A549 (cell line): ENCODE measurements around the gene DCLRE1A. TPM values are rescaled to one million over a fixed set of nuclear protein-coding genes. Genes with fewer than 3 reads are reported as not detected.

Experiments used
- ATAC-seq, 2 experiments: fragments of 200-7000 bp in 1 of 2; fragments of >200 bp in 1 of 2; cut with Nextera tagmentation in 1 of 2; cut with Tn5 transposase in 1 of 2; 3 replicates each; pipeline versions ENCODE4 v1.8.0 to v1.9.1; 2018 to 2020; ENCODE audit warnings: mild to moderate bottlenecking in 1 of 2, moderate library complexity in 1 of 2
- CTCF ChIA-PET: fragments of 300-600 bp; sonication (Branson Sonifier 250); formaldehyde crosslinking; extraction: SDS; loops from one replicate; lab custom pipeline; 2021; ENCODE audit warnings: antibody characterized with exemption, inconsistent platforms; lab: Yijun Ruan, JAX
- POLR2A ChIA-PET: fragments of 350-600 bp; formaldehyde crosslinking; extraction: SDS; loops from one replicate; lab custom pipeline; 2021; ENCODE audit warnings: antibody characterized with exemption, inconsistent platforms; lab: Yijun Ruan, JAX
- DNase-seq, 2 experiments: peaks; one replicate each; pipeline versions ENCODE4 v3.0.0 to v3.0.0-alpha.2; 2011 to 2016; ENCODE audit warnings: low read depth in 1 of 2, low spot score in 1 of 2
- FAIRE-seq: peaks from 2 replicates; lab custom pipeline; 2011; peaks lifted over from hg19 to GRCh38; lab: Jason Lieb, UNC
- H3K27ac ChIP-seq, 2 experiments: fragments of >200 bp; sonication (Bioruptor Twin); formaldehyde crosslinking; 3 replicates each; pipeline ENCODE4 v1.5.1; 2016 to 2017
- H3K4me1 ChIP-seq: fragments of >200 bp; sonication (Bioruptor Twin); formaldehyde crosslinking; 3 replicates; pipeline ENCODE4 v1.6.1; 2016
- H3K4me2 ChIP-seq: fragments of >200 bp; sonication (Bioruptor Twin); formaldehyde crosslinking; 3 replicates; pipeline ENCODE4 v1.6.1; 2016
- H3K4me3 ChIP-seq: fragments of >200 bp; sonication (Bioruptor Twin); formaldehyde crosslinking; 3 replicates; pipeline ENCODE4 v1.5.1; 2016
- H3K9me3 ChIP-seq: fragments of >200 bp; sonication (Bioruptor Twin); formaldehyde crosslinking; 3 replicates; pipeline ENCODE4 v1.6.1; 2016
- CBX8 ChIP-seq: fragments of 200-600 bp; sonication (generic); IDR thresholded peaks from 2 replicates; pipeline ENCODE4 v1.6.1; 2016
- ESRRA ChIP-seq: fragments of 150-350 bp; IDR thresholded peaks from 2 replicates; pipeline ENCODE4 v1.6.1; 2014; ENCODE audit warnings: mild to moderate bottlenecking, low read length, borderline replicate concordance
- FOSB ChIP-seq: fragments of 250-450 bp; sonication (Bioruptor Pico); IDR thresholded peaks from 2 replicates; pipeline ENCODE4 v1.5.0; 2020; ENCODE audit warnings: mild to moderate bottlenecking, moderate library complexity
- FOSL2 ChIP-seq, 2 experiments: fragments of 450-650 bp in 1 of 2; fragments of >200 bp in 1 of 2; sonication (Bioruptor Twin) in 1 of 2; formaldehyde crosslinking; IDR thresholded peaks; 2 replicates each; pipeline versions ENCODE4 v1.5.0 to v1.6.1; 2016 to 2020; ENCODE audit warnings: mild to moderate bottlenecking in 1 of 2, moderate library complexity in 1 of 2
- GATA3 ChIP-seq: IDR thresholded peaks from 2 replicates; pipeline ENCODE4 v1.6.1; 2012; ENCODE audit warnings: borderline replicate concordance
- HDAC2 ChIP-seq: fragments of 200-600 bp; sonication (generic); IDR thresholded peaks from 2 replicates; pipeline ENCODE4 v1.6.1; 2016
- HEYL ChIP-seq: fragments of 250-450 bp; sonication (Bioruptor Pico); IDR thresholded peaks from 2 replicates; pipeline ENCODE4 v1.8.0; 2021; ENCODE audit warnings: mild to moderate bottlenecking, moderate library complexity
- JUNB ChIP-seq: fragments of >200 bp; sonication (Bioruptor Twin); formaldehyde crosslinking; IDR thresholded peaks from 2 replicates; pipeline ENCODE4 v1.6.1; 2016
- KDM1A ChIP-seq: fragments of 200-600 bp; sonication (generic); IDR thresholded peaks from 2 replicates; pipeline ENCODE4 v1.6.1; 2016; ENCODE audit warnings: low read depth, mild to moderate bottlenecking
- KDM5A ChIP-seq: fragments of 200-600 bp; sonication (generic); IDR thresholded peaks from 2 replicates; pipeline ENCODE4 v1.6.1; 2016; ENCODE audit warnings: antibody characterized with exemption, mild to moderate bottlenecking
- MYC ChIP-seq: IDR thresholded peaks from 2 replicates; pipeline ENCODE4 v1.6.1; 2012; ENCODE audit warnings: mild to moderate bottlenecking, inconsistent platforms, low read length, improper control_type of control experiment, borderline replicate concordance
- NFE2L2 ChIP-seq: fragments of 150-350 bp; conservative IDR thresholded peaks from 2 replicates; pipeline ENCODE4 v1.6.1; 2014; ENCODE audit warnings: low read length
- NPAS2 ChIP-seq: fragments of 250-450 bp; sonication (Bioruptor Pico); IDR thresholded peaks from 2 replicates; pipeline ENCODE4 v1.8.0; 2022; ENCODE audit warnings: mild to moderate bottlenecking, moderate library complexity, borderline replicate concordance
- NR3C1 ChIP-seq: fragments of >200 bp; sonication (Bioruptor Twin); formaldehyde crosslinking; IDR thresholded peaks from 3 replicates; pipeline ENCODE4 v1.6.1; 2017
- RARB ChIP-seq: fragments of 250-450 bp; sonication (Bioruptor Pico); IDR thresholded peaks from 2 replicates; pipeline ENCODE4 v1.8.0; 2021; ENCODE audit warnings: mild to moderate bottlenecking, moderate library complexity
- RCOR1 ChIP-seq: fragments of 150-350 bp; IDR thresholded peaks from 2 replicates; pipeline ENCODE4 v1.6.1; 2014; ENCODE audit warnings: antibody characterized with exemption, low read length, low read depth
- WGBS: methylation state at CpG from one replicate; pipeline ENCODE4 v1.1.6; 2017; ENCODE audit errors: missing lambda C conversion rate; 5-methylcytosine and 5-hydroxymethylcytosine counted together
- polyA plus RNA-seq, 4 experiments: library from polyadenylated mRNA; depleted of rRNA in 3 of 4; stranded (reverse); fragments of >200 nt; fragmentation: RNase III in 1 of 4; extraction: RNeasy Plus Mini Kit Qiagen cat#74134 plus additional on column Dnase treatment in 1 of 4; gene quantifications; 2 replicates in 3 of 4; 3 replicates in 1 of 4; pipeline ENCODE4 v1.2.3, GENCODE V29; 2011 to 2017
- TF ChIP-seq, protein P1 (sequence below): IDR thresholded peaks from 2 replicates; pipeline ENCODE4 v1.6.1; 2012; ENCODE audit warnings: low read depth, borderline replicate concordance
- TF ChIP-seq, protein P2 (sequence below): fragments of >200 bp; sonication (Bioruptor Twin); formaldehyde crosslinking; IDR thresholded peaks from 2 replicates; pipeline ENCODE4 v1.6.1; 2016
- TF ChIP-seq, protein P3 (sequence below): IDR thresholded peaks from 2 replicates; pipeline ENCODE4 v1.6.1; 2012
- TF ChIP-seq, protein P4 (sequence below): fragments of 250-450 bp; sonication (Bioruptor Pico); IDR thresholded peaks from 2 replicates; pipeline ENCODE4 v1.5.0; 2020; ENCODE audit warnings: low read depth, mild to moderate bottlenecking, moderate library complexity

The DCLRE1A gene
- polyA plus RNA-seq, 2 of the 4 experiments (the other 2 are of a cell fraction) = 11.8 to 26.8 TPM

DNA sequence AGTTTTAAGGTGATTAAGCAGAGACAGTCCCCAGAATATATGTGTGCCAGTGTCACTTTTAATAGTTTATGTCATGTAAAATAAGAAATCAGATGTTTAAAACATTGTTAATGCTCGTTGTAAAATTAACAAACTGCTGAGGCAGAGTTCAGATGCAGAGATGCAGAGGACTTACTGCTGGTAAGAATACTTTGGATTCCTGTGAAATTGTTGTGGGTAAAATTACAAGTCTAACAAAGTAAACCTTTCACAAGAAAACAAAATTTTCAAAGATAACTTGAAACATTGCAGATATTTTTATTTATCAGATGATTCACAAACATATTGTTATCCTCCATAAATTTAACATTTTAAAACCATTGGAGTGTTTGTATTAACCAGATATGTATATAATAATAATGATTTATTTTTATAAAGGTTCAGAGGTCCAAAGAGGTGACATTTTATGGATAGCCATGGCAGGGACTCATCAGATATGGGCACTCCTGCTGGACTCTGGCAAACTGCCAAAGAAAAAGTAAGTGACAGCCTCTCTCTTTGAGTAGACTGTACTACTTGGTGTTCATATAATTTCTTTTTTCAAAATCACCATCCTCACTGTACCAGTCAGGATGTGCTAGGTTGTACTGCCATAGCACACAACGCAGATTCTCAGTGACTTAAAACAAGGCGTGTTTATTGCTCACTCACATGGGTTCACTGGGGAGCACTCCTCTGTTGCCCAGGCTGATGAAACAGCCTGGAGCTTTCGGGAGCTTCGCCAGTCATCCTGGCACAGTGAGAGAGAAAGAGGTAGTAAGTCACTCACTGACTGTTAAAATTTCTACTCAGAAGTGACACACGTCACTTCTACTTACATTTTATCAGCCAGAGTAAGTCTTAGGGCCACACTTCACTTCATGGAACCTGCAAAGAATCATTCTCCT is 44.1 kb upstream of the DCLRE1A start:
- H3K27ac ChIP-seq = no peak overlapping the region
- 87% methylated on average over 6 of the region's 6 CpGs for WGBS
- DNase-seq = no peak
- ChIA-PET POLR2A (no interaction called here), CTCF (interaction anchor here (1.1 kb wide), 1 partner anchor 22 kb away, joined by 3 read pairs; no protein-coding TSS in a partner anchor)
- no peak for TF ChIP-seq FOSL2 (IDR thresholded peaks at IDR 0.05)
- TF ChIP-seq FOSL2 (CRISPR knock-in tag; IDR thresholded peaks at IDR 0.05) = no peak
- TF ChIP-seq KDM5A = no peak
- TF ChIP-seq FOSB (CRISPR knock-in tag) = no peak
- no peak for TF ChIP-seq HEYL (CRISPR knock-in tag)
- no peak for TF ChIP-seq CBX8
- TF ChIP-seq, protein P1, sequence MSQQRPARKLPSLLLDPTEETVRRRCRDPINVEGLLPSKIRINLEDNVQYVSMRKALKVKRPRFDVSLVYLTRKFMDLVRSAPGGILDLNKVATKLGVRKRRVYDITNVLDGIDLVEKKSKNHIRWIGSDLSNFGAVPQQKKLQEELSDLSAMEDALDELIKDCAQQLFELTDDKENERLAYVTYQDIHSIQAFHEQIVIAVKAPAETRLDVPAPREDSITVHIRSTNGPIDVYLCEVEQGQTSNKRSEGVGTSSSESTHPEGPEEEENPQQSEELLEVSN = no peak
- TF ChIP-seq RARB (CRISPR knock-in tag) = no peak
- no peak for TF ChIP-seq RCOR1
- TF ChIP-seq ESRRA = no peak
- no peak for TF ChIP-seq NFE2L2
- TF ChIP-seq MYC = no peak
- TF ChIP-seq, protein P2, sequence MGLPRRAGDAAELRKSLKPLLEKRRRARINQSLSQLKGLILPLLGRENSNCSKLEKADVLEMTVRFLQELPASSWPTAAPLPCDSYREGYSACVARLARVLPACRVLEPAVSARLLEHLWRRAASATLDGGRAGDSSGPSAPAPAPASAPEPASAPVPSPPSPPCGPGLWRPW = no peak
- TF ChIP-seq KDM1A = no peak
- no peak for TF ChIP-seq GATA3
- TF ChIP-seq JUNB = no peak
- TF ChIP-seq, protein P3, sequence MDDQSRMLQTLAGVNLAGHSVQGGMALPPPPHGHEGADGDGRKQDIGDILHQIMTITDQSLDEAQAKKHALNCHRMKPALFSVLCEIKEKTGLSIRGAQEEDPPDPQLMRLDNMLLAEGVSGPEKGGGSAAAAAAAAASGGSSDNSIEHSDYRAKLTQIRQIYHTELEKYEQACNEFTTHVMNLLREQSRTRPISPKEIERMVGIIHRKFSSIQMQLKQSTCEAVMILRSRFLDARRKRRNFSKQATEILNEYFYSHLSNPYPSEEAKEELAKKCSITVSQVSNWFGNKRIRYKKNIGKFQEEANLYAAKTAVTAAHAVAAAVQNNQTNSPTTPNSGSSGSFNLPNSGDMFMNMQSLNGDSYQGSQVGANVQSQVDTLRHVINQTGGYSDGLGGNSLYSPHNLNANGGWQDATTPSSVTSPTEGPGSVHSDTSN = no peak
- TF ChIP-seq NPAS2 (CRISPR knock-in tag) = no peak
- no peak overlapping the region for H3K4me2 ChIP-seq
- FAIRE-seq = no peak
- ATAC-seq = no peak
- H3K9me3 ChIP-seq = no peaks in the 10 kb centered on the region
- no peak overlapping the region for H3K4me3 ChIP-seq
- H3K4me1 ChIP-seq = peaks cover 14% of the 10 kb centered on the region; the same call in 2 of the 3 replicates

DNA sequence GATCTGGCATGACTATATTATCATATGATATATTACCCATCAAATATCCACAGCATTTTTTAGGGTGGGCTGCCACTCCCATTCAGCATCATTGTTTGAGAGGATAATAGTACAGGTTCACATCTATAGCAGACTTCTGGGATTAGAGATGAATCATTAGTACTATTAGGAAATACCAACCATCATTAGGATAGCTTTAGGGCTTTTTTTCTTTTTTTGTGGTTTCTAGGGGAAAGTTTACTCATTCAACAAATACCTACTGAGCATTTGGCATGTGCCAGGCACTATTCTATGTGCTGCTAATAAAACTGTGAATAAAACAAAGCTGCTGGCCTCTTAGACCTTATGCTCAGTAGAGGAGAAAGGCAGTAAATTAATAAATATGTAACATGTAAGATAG is 41.1 kb upstream of the DCLRE1A start:
- DNase-seq (no peak), FAIRE-seq (no peak), ATAC-seq (0 out of 6 replicates have a peak, but pooled peaks of 1 of the 2 experiments have one; percentile 30)
- ChIA-PET CTCF (no interaction called here), POLR2A (no interaction called here)
- H3K9me3 ChIP-seq = no peaks in the 10 kb centered on the region
- H3K4me1 ChIP-seq = peaks cover 14% of the 10 kb centered on the region; the same call in 2 of the 3 replicates
- no peak overlapping the region for H3K4me3 ChIP-seq
- no peak overlapping the region for H3K27ac ChIP-seq
- no peak overlapping the region for H3K4me2 ChIP-seq
- TF ChIP-seq, protein P4, sequence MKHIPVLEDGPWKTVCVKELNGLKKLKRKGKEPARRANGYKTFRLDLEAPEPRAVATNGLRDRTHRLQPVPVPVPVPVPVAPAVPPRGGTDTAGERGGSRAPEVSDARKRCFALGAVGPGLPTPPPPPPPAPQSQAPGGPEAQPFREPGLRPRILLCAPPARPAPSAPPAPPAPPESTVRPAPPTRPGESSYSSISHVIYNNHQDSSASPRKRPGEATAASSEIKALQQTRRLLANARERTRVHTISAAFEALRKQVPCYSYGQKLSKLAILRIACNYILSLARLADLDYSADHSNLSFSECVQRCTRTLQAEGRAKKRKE = no peak
- peak; percentile 45 for TF ChIP-seq JUNB
- TF ChIP-seq GATA3 = no peak
- TF ChIP-seq RCOR1 = no peak
- no peak for TF ChIP-seq HDAC2

DNA sequence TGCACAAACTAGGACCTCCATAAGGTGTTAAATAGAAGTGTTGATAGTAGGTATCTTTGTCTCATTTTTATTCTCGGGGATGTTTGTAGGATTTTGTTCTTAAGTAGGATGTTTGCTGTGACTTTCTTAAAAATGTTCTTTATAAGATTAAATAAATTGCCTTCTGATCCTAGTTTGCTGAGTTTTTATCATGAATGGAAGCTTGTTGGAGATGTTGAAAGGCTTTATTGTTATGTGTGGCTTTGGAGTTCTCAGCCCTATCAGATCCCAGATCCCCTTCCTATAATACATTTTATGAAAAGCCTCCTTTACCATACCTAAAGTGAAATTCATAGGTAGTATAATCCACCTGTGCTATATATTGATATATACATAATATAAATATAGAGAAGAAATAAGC is 40.7 kb upstream of the DCLRE1A start:
- ChIA-PET CTCF (interaction anchor here (1.4 kb wide), 1 partner anchor 10 kb away, joined by 4 read pairs; no protein-coding TSS in a partner anchor), POLR2A (no interaction called here)
- 97% methylated on average over 1 of the region's 1 CpG for WGBS

More for the DNA sequence above, 40.7 kb upstream of the DCLRE1A start:
- ATAC-seq (no peak), DNase-seq (no peak), FAIRE-seq (no peak)
- Histone ChIP-seq H3K4me3 (no peak overlapping the region), H3K4me2 (no peak overlapping the region), H3K27ac (no peak overlapping the region), H3K4me1 (peaks cover 14% of the 10 kb centered on the region; the same call in 2 of the 3 replicates), H3K9me3 (no peaks in the 10 kb centered on the region)
- TF ChIP-seq NR3C1 = no peak
